Gastroesophageal sphincter (tissue), 4 donors: ENCODE measurements around the gene CHST10. TPM values are rescaled to one million over a fixed set of nuclear protein-coding genes. Genes with fewer than 3 reads are reported as not detected.

ENCODE experiments used
- ATAC-seq: fragments of 150-250 bp; one replicate; pipeline ENCODE4 v1.9.1; 2016; ENCODE audit warnings: mild to moderate bottlenecking, moderate library complexity
- H3K27ac ChIP-seq, 4 donors: fragments of 200-600 bp; sonication (generic) in 3 of 4; 1 replicate in 3 of 4; 2 replicates in 1 of 4; pipeline ENCODE4 v1.5.1; 2016 to 2019
- H3K27me3 ChIP-seq: fragments of 200-600 bp; sonication (generic); one replicate; pipeline ENCODE4 v1.5.1; 2019
- H3K36me3 ChIP-seq, 2 donors: fragments of 200-600 bp; sonication (generic); one replicate each; pipeline ENCODE4 v1.5.1; 2019; ENCODE audit warnings: control low read depth in 1 of 2
- H3K4me1 ChIP-seq, 3 donors: fragments of 200-600 bp; sonication (generic); 1 replicate in 2 of 3; 2 replicates in 1 of 3; pipeline ENCODE4 v1.5.1; 2016 to 2019; ENCODE audit warnings: control low read depth in 2 of 3
- H3K4me3 ChIP-seq, 2 donors: fragments of 200-600 bp; sonication (generic); one replicate each; pipeline ENCODE4 v1.5.1; 2019; ENCODE audit warnings: mild to moderate bottlenecking in 1 of 2, moderate library complexity in 1 of 2
- H3K9me3 ChIP-seq, 3 donors: fragments of 200-600 bp; sonication (generic); one replicate each; pipeline ENCODE4 v1.5.1; 2017 to 2019; ENCODE audit warnings: control low read depth in 2 of 3
- EP300 ChIP-seq: sonication (generic); formaldehyde crosslinking; IDR thresholded peaks from one replicate; pipeline ENCODE4 v1.6.1; 2017; ENCODE audit warnings: antibody characterized with exemption, mild to moderate bottlenecking
- POLR2A ChIP-seq, 2 donors: fragments of 450-650 bp; IDR thresholded peaks; one replicate each; pipeline ENCODE4 v1.6.1; 2017; ENCODE audit warnings: antibody characterized with exemption in 2 of 2, mild to moderate bottlenecking in 2 of 2, moderate library complexity in 1 of 2
- POLR2AphosphoS5 ChIP-seq: sonication (generic); formaldehyde crosslinking; IDR thresholded peaks from one replicate; pipeline ENCODE4 v1.6.1; 2017; ENCODE audit warnings: antibody characterized with exemption
- WGBS, 2 donors: methylation state at CpG; one replicate each; pipeline ENCODE4 v1.1.5; 2018; ENCODE audit warnings: low coverage in 1 of 2; 5-methylcytosine and 5-hydroxymethylcytosine counted together
- total RNA-seq, 4 donors: library from RNA; depleted of rRNA; stranded (reverse); fragments of >200 nt; gene quantifications; one replicate each; pipeline ENCODE4 v1.1.0, GENCODE V29; 2016
- TF ChIP-seq, protein P1 (sequence below), 4 experiments: fragments of 200-600 bp in 2 of 4; fragments of 450-650 bp in 2 of 4; sonication (generic) in 1 of 4; IDR thresholded peaks; one replicate each; pipeline ENCODE4 v1.5.1; 2017 to 2019; ENCODE audit warnings: antibody characterized with exemption in 4 of 4, mild to moderate bottlenecking in 2 of 4, moderate library complexity in 2 of 4

CHST10 gene
- total RNA-seq, 4 donors from 2014 or later = 10.6 to 21.9 (median 13.3) TPM

- 80 to 96% methylated on average over 2 to 5 of the region's 8 CpGs for WGBS, 2 donors
- no peak overlapping the region for H3K27ac ChIP-seq
- H3K36me3 ChIP-seq = peaks cover 0 to 53% of the 10 kb centered on the region in 2 donors
- no peaks in the 10 kb centered on the region for H3K9me3 ChIP-seq
- no peaks in the 10 kb centered on the region for H3K27me3 ChIP-seq
- H3K4me3 ChIP-seq = no peak overlapping the region
- H3K4me1 ChIP-seq = peaks cover 0 to 19% (median 0%) of the 10 kb centered on the region in 3 donors
- TF ChIP-seq POLR2A (IDR thresholded peaks at IDR 0.05) (no peak), POLR2AphosphoS5 (no peak), EP300 (no peak)
- TF ChIP-seq, protein P1, sequence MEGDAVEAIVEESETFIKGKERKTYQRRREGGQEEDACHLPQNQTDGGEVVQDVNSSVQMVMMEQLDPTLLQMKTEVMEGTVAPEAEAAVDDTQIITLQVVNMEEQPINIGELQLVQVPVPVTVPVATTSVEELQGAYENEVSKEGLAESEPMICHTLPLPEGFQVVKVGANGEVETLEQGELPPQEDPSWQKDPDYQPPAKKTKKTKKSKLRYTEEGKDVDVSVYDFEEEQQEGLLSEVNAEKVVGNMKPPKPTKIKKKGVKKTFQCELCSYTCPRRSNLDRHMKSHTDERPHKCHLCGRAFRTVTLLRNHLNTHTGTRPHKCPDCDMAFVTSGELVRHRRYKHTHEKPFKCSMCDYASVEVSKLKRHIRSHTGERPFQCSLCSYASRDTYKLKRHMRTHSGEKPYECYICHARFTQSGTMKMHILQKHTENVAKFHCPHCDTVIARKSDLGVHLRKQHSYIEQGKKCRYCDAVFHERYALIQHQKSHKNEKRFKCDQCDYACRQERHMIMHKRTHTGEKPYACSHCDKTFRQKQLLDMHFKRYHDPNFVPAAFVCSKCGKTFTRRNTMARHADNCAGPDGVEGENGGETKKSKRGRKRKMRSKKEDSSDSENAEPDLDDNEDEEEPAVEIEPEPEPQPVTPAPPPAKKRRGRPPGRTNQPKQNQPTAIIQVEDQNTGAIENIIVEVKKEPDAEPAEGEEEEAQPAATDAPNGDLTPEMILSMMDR (IDR thresholded peaks at IDR 0.05) = no peak
- ATAC-seq = no peak
Measured at GRCh38 chr2:100409975-100410647, 7.4 kb downstream of the CHST10 start.

DNA sequence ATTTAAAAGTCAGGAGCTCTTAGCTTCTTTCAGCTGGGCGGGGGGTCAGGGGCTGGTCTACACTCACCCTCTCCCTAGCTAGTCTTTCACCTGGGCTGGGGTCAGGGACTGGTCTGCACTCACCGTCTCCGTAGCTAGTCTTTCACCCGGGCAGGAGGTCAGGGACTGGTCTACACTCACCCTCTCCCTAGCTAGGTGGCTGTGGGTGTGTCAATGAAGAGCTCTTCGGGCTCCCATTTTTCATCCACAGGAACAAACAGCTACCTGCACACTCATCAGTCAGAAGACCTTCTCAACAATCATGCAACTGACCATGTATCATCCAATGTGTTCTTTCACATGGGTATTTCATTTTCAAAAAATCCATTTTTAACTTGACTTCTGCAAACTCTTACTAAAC lies 8.0 kb downstream of the CHST10 start:
- Histone ChIP-seq H3K27me3 (no peaks in the 10 kb centered on the region), H3K4me1 (peaks cover 0 to 14% (median 0%) of the 10 kb centered on the region in 3 donors), H3K27ac (no peak overlapping the region), H3K36me3 (peaks cover 0 to 58% of the 10 kb centered on the region in 2 donors), H3K9me3 (no peaks in the 10 kb centered on the region), H3K4me3 (no peak overlapping the region)
- no peak for TF ChIP-seq EP300
- TF ChIP-seq, protein P1 (IDR thresholded peaks at IDR 0.05) = no peak
- TF ChIP-seq POLR2AphosphoS5 = no peak
- no peak for TF ChIP-seq POLR2A (IDR thresholded peaks at IDR 0.05)
- no peak for ATAC-seq
- WGBS, 2 donors = 80 to 97% methylated on average over 3 to 5 of the region's 5 CpGs

DNA sequence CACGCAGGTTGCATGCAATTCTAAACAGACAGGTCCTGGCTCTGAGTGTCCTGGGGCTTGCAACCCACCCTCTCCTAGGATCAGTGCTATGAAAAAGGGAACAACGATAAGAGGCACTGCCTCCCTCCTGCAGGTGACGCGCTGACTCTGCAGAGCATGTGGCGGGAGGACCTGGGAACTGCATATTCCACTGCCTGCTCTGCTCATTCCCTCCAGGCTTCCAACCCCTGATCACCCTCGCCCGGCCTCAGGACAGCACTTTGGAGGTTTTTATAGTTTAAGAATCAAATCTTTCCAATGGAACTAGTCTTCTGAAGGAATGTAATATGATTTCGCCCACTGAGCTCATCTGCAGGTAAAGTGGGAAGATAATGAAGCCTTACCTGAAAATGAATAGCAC lies 8.5 kb downstream of the CHST10 start:
- ATAC-seq = no peak
- TF ChIP-seq EP300 (no peak), POLR2AphosphoS5 (no peak), POLR2A (IDR thresholded peaks at IDR 0.05) (no peak)
- TF ChIP-seq, protein P1 (IDR thresholded peaks at IDR 0.05) = no peak
- Histone ChIP-seq H3K36me3 (peaks cover 0 to 58% of the 10 kb centered on the region in 2 donors), H3K27ac (no peak overlapping the region), H3K4me3 (no peak overlapping the region), H3K4me1 (peaks cover 0 to 13% (median 0%) of the 10 kb centered on the region in 3 donors), H3K27me3 (no peaks in the 10 kb centered on the region), H3K9me3 (no peaks in the 10 kb centered on the region)
- 93 to 100% methylated on average over 2 to 8 of the region's 8 CpGs for WGBS, 2 donors

DNA sequence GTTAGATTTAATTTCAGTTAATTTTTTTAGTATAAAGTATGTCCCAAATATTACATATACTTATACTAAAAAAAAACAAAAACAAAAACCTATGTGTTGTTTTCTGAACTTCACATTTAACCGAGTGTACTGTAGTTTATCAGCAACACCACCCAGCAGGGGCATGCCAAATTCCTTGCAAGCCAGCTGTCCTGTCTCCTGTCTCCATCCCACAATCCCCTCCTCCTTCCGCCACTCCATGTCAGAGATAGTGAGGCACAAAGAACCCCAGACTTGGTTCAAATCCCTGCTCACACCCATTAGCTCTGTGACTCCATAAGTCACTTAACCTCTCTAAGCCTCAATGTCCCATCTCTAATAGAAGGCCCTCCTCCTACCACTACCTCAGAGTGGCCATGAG lies 9.4 kb downstream of the CHST10 start:
- no peaks in the 10 kb centered on the region for H3K9me3 ChIP-seq
- H3K27me3 ChIP-seq = no peaks in the 10 kb centered on the region
- H3K36me3 ChIP-seq = peaks cover 0 to 61% of the 10 kb centered on the region in 2 donors
- no peak for ATAC-seq
- 92 to 93% methylated on average over 2 of the region's 2 CpGs for WGBS, 2 donors
- peaks cover 0 to 4% (median 0%) of the 10 kb centered on the region in 3 donors for H3K4me1 ChIP-seq
- TF ChIP-seq, protein P1 (IDR thresholded peaks at IDR 0.05) = no peak
- TF ChIP-seq EP300 (no peak), POLR2AphosphoS5 (no peak), POLR2A (IDR thresholded peaks at IDR 0.05) (no peak)
- H3K4me3 ChIP-seq = no peak overlapping the region
- H3K27ac ChIP-seq = no peak overlapping the region

DNA sequence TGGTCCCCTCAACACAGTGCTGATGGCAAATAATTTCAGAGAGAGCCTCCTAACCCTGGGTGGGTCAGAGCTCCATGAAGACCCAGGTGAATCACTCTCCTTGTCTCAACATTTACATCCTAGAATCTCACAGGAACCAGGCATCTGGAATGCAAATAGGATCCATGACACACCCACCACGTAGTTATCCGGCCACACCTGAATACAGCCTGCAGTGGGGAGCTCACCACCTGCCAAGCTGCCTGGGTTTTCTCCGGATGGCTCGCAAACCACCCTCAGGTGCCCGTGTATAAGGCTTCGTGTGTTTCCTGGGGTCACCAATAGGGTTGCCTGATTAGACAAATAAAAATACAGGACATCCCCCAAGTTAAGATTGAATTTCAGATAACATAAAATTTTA lies 9.9 kb downstream of the CHST10 start:
- Histone ChIP-seq H3K4me3 (no peak overlapping the region), H3K27ac (no peak overlapping the region), H3K36me3 (peaks cover 0 to 66% of the 10 kb centered on the region in 2 donors), H3K27me3 (no peaks in the 10 kb centered on the region), H3K4me1 (no peaks in the 10 kb centered on the region), H3K9me3 (no peaks in the 10 kb centered on the region)
- ATAC-seq = no peak
- WGBS, 2 donors = 84 to 94% methylated on average over 6 of the region's 6 CpGs
- TF ChIP-seq EP300 = no peak
- TF ChIP-seq POLR2A (IDR thresholded peaks at IDR 0.05) = no peak
- TF ChIP-seq, protein P1 (IDR thresholded peaks at IDR 0.05) = no peak
- TF ChIP-seq POLR2AphosphoS5 = no peak
